Activated B cell treated with CpG ODN at 0.5 μM for 24 hours (primary cell): ENCODE results near the gene PA2G4. TPM values are rescaled to one million over a fixed set of nuclear protein-coding genes. Genes with fewer than 3 reads are reported as not detected.

Experiments used
- ATAC-seq: fragments of 200-7000 bp; cut with Tn5 transposase; one replicate; pipeline ENCODE4 v1.10.0; 2021; ENCODE audit warnings: low read depth, mild to moderate bottlenecking, moderate library complexity
- CTCF ChIA-PET: fragments of 350-600 bp; sonication (Branson Sonifier 250); formaldehyde crosslinking; loops from one replicate; lab custom pipeline; 2021; ENCODE audit warnings: antibody characterized with exemption; lab: Charles Lee
- POLR2A ChIA-PET: fragments of 350-600 bp; sonication (Branson Sonifier 250); formaldehyde crosslinking; loops from one replicate; lab custom pipeline; 2021; ENCODE audit warnings: antibody characterized with exemption; lab: Charles Lee
- DNase-seq: peaks from one replicate; pipeline ENCODE4 v3.0.0; 2022
- H3K27ac Mint-ChIP-seq: one replicate; pipeline ENCODE4 v1.8.0; 2020; ENCODE audit warnings: mixed read lengths
- H3K27me3 Mint-ChIP-seq: one replicate; pipeline ENCODE4 v1.8.0; 2021; ENCODE audit warnings: mixed read lengths
- H3K36me3 Mint-ChIP-seq: one replicate; pipeline ENCODE4 v1.8.0; 2021; ENCODE audit warnings: low read depth, mixed read lengths
- H3K4me1 Mint-ChIP-seq: one replicate; pipeline ENCODE4 v1.8.0; 2021; ENCODE audit warnings: mixed read lengths
- H3K4me3 Mint-ChIP-seq: one replicate; pipeline ENCODE4 v1.8.0; 2020; ENCODE audit warnings: mild to moderate bottlenecking, mixed read lengths
- H3K9me3 Mint-ChIP-seq: one replicate; pipeline ENCODE4 v1.8.0; 2020; ENCODE audit warnings: mixed read lengths
- CTCF ChIP-seq: fragments of 200-600 bp; IDR thresholded peaks from one replicate; pipeline ENCODE4 v1.8.0; 2022; ENCODE audit warnings: antibody characterized with exemption, mild to moderate bottlenecking
- intact Hi-C: fragments of 100-400 bp; cut with micrococcal nuclease; formaldehyde crosslinking; loops from one replicate; pipeline ENCODE4 v1.15.1; 2024
- total RNA-seq: library from RNA; stranded (reverse); gene quantifications from 2 replicates; pipeline ENCODE4 v1.2.3, GENCODE V29; 2022

Gene PA2G4
- total RNA-seq, 1 donor from 2014 or later, result 137 TPM

- H3K36me3 Mint-ChIP-seq, result peaks cover 85% of the 10 kb centered on the region
- H3K27me3 Mint-ChIP-seq, result no peaks in the 10 kb centered on the region
- H3K9me3 Mint-ChIP-seq, result no peaks in the 10 kb centered on the region
- no peak for ATAC-seq
- ChIA-PET CTCF (interaction anchor here (0.6 to 2.3 kb wide), 3 partner anchors 11 to 39 kb away, joined by 3 to 10 read pairs (median 4); partner anchors contain the start of gene SMARCC2), POLR2A (interaction anchor here (0.6 to 3.5 kb wide), 10 partner anchors 10 to 172 kb away, joined by 3 to 21 read pairs (median 4); partner anchors contain the start of genes ESYT1, MYL6B, RNF41 and SMARCC2)
- no peak for DNase-seq
- no peak for TF ChIP-seq CTCF
- peaks cover 39% of the 10 kb centered on the region for H3K4me1 Mint-ChIP-seq
- intact Hi-C loops, result loop anchor here (2.0 kb wide), 1 partner anchor 17 kb away; no protein-coding TSS in a partner anchor
- H3K4me3 Mint-ChIP-seq, result no peak overlapping the region
- H3K27ac Mint-ChIP-seq, result no peak overlapping the region
These were observed 57.5 kb downstream of the PA2G4 start for GRCh38 chr12:56161690-56162351.

GRCh38 chr12:56162468-56163290 lies 58.3 kb downstream of the PA2G4 start:
- no peak for ATAC-seq
- Mint-ChIP-seq H3K27ac (peak overlapping the region; percentile 6), H3K36me3 (peaks cover 88% of the 10 kb centered on the region), H3K4me3 (no peak overlapping the region), H3K4me1 (peaks cover 32% of the 10 kb centered on the region), H3K27me3 (no peaks in the 10 kb centered on the region), H3K9me3 (no peaks in the 10 kb centered on the region)
- DNase-seq, result no peak
- POLR2A ChIA-PET, result interaction anchor here (0.6 to 3.5 kb wide), 11 partner anchors 11 to 115 kb away, joined by 3 to 21 read pairs (median 5); partner anchors contain the start of genes ESYT1, MYL6B, PA2G4 and ZC3H10
- intact Hi-C loops, result loop anchor here (2.0 kb wide), 1 partner anchor 16 kb away; no protein-coding TSS in a partner anchor
- CTCF ChIA-PET, result interaction anchor here (0.8 to 2.3 kb wide), 2 partner anchors 27 to 42 kb away, joined by 3 to 10 read pairs; partner anchors contain the start of gene SMARCC2
- no peak for TF ChIP-seq CTCF

Other genes with a start within 250 kb of the PA2G4 start
- gene PYM1, start 176.7 kb upstream of the PA2G4 start, total RNA-seq, result 39.6 and 41.7 TPM in 2 replicates
- 86.8 and 95.9 TPM in 2 replicates for gene DGKA, start 173.4 kb upstream of the PA2G4 start, total RNA-seq
- 0.27 TPM in 1 of 2 replicates, not detected in the other for gene PMEL, start 138.5 kb upstream of the PA2G4 start, total RNA-seq
- gene CDK2, start 137.7 kb upstream of the PA2G4 start, total RNA-seq, result 25.7 and 29.0 TPM in 2 replicates
- 82.1 and 83.8 TPM in 2 replicates for gene RAB5B, start 130.5 kb upstream of the PA2G4 start, total RNA-seq
- 5.4 and 5.6 TPM in 2 replicates for gene SUOX, start 107.3 kb upstream of the PA2G4 start, total RNA-seq
- 4.1 and 6.4 TPM in 2 replicates for gene IKZF4, start 83.5 kb upstream of the PA2G4 start, total RNA-seq
- gene RPS26, start 62.6 kb upstream of the PA2G4 start, total RNA-seq, result 23.9 and 28.1 TPM in 2 replicates
- not detected in 2 replicates for gene ERBB3, start 24.4 kb upstream of the PA2G4 start, total RNA-seq
- 5,829 and 6,631 TPM in 2 replicates for gene RPL41, start 12.1 kb downstream of the PA2G4 start, total RNA-seq
- gene ZC3H10, start 13.7 kb downstream of the PA2G4 start, total RNA-seq, result 15.4 and 17.1 TPM in 2 replicates
- 120 and 137 TPM in 2 replicates for gene ESYT1, start 23.7 kb downstream of the PA2G4 start, total RNA-seq
- 25.2 and 36.2 TPM in 2 replicates for gene MYL6B, start 48.0 kb downstream of the PA2G4 start, total RNA-seq
- gene MYL6, start 53.8 kb downstream of the PA2G4 start, total RNA-seq, result 921 and 1,059 TPM in 2 replicates
- gene SMARCC2, start 84.9 kb downstream of the PA2G4 start, total RNA-seq, result 109 and 136 TPM in 2 replicates
- gene RNF41, start 117.4 kb downstream of the PA2G4 start, total RNA-seq, result 75.8 and 86.0 TPM in 2 replicates
- gene NABP2, start 119.8 kb downstream of the PA2G4 start, total RNA-seq, result 27.7 and 31.4 TPM in 2 replicates
- 0.37 and 1.00 TPM in 2 replicates for gene SLC39A5, start 125.5 kb downstream of the PA2G4 start, total RNA-seq
- gene ANKRD52, start 153.8 kb downstream of the PA2G4 start, total RNA-seq, result 44.1 and 44.8 TPM in 2 replicates
- gene COQ10A, start 162.4 kb downstream of the PA2G4 start, total RNA-seq, result 30.2 and 35.6 TPM in 2 replicates
- gene CS, start 195.8 kb downstream of the PA2G4 start, total RNA-seq, result 229 and 233 TPM in 2 replicates
- gene CNPY2, start 211.4 kb downstream of the PA2G4 start, total RNA-seq, result 72.1 and 98.8 TPM in 2 replicates
- 86.3 and 98.9 TPM in 2 replicates for gene PAN2, start 229.4 kb downstream of the PA2G4 start, total RNA-seq
- 5.6 and 7.2 TPM in 2 replicates for gene IL23A, start 234.3 kb downstream of the PA2G4 start, total RNA-seq